ENCODE measurements around the gene ITGB2.
"Not testable (repeated sequence)": the region's sequence is repeated elsewhere in the genome, so short reads cannot be mapped to it uniquely, and the experiment has no call there.

The ITGB2 gene

DNA sequence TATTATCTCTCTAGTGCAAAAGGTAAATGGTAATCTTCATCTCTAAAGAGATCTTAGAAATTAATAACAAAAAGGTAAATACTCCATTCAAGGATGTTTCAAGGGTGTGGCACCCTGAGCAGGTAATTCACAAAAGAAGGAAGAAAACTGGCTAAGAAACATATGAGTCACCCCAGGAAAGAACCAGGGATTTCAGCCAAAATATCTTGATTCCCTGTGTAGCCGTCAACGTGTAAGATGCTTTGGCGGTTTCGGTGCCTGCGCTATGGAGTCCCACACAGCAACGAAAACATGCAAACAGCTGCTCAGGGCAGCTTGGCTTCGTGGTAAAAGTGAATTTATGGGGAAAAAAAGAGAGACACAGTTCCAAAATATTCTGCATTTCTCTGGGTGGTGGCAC lies 3.7 kb downstream of the ITGB2 start:
- TF ChIP-seq, protein P1, sequence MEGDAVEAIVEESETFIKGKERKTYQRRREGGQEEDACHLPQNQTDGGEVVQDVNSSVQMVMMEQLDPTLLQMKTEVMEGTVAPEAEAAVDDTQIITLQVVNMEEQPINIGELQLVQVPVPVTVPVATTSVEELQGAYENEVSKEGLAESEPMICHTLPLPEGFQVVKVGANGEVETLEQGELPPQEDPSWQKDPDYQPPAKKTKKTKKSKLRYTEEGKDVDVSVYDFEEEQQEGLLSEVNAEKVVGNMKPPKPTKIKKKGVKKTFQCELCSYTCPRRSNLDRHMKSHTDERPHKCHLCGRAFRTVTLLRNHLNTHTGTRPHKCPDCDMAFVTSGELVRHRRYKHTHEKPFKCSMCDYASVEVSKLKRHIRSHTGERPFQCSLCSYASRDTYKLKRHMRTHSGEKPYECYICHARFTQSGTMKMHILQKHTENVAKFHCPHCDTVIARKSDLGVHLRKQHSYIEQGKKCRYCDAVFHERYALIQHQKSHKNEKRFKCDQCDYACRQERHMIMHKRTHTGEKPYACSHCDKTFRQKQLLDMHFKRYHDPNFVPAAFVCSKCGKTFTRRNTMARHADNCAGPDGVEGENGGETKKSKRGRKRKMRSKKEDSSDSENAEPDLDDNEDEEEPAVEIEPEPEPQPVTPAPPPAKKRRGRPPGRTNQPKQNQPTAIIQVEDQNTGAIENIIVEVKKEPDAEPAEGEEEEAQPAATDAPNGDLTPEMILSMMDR (conservative IDR thresholded peaks at IDR 0.05; ENCODE audit: low read length), result no peak
- H3K4me3 ChIP-seq (ENCODE audit: low read length), result no peak overlapping the region
- no peak for DNase-seq (ENCODE audit: low read depth)

GRCh38 chr21:44914176-44914874 lies 6.4 kb downstream of the ITGB2 start:
- H3K4me3 ChIP-seq (ENCODE audit: low read length), result no peak overlapping the region
- DNase-seq (ENCODE audit: low read depth), result no peak
- TF ChIP-seq, protein P1 (conservative IDR thresholded peaks at IDR 0.05; ENCODE audit: low read length), result no peak

DNA sequence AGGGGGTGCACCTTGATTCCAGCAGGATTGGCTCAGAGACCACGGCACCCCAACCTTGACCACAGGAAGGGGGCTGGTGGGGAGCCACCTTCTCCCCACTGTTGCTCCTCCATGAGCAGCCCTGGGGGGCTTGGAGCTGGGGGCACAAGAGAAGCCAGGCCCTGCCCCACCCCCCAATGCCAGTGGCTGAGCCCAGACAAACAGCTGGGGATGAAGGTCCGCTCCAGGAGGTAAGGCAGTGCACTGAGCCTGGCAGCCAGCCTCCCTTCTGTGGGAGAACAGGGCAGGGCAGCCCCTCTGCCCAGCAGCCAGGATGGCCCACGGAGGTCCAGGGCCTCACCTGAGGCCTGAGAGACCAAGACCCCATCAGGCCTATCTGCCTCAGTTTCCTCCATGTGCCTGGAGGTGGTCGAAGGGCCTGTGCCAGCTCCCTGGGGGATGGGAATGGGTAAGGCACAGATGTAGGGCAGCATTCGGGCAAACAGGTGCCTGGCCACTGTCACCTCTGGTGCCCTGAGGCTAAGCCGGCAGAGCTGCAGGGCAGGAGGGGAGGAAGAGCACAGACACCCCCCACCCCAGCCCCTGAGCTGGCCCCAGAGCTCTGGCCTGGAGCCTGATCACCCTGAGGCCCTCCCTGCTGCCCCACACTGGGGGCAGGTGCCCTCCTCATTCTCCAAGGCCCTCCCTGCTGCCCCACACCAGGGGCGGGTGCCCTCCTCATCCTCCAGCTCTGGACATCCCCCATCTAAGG lies 7.1 kb downstream of the ITGB2 start:
- TF ChIP-seq, protein P1 (conservative IDR thresholded peaks at IDR 0.05; ENCODE audit: low read length), result no peak
- no peak for DNase-seq (ENCODE audit: low read depth)
- H3K4me3 ChIP-seq (ENCODE audit: low read length), result no peak overlapping the region

GRCh38 chr21:44912506-44913412 lies 7.9 kb downstream of the ITGB2 start:
- DNase-seq (ENCODE audit: low read depth); H3K4me3 ChIP-seq (ENCODE audit: low read length): not testable (repeated sequence)

DNA sequence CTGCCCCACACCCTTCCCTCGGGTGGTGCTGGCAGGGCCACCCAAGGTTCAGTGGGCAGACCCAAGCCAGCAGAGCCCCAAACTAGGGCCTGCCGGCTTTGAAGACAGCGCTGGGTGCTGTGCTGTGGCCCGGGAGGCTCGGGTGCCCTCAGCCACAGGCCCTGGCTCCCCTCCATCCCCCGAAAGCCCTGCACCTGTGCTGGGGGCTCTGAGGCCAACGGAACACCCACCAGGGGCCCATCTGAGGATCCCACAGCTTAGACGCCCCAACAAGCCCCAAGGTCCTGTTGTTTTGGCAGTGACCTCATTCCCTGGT lies 8.6 kb downstream of the ITGB2 start:
- TF ChIP-seq, protein P1 (conservative IDR thresholded peaks at IDR 0.05; ENCODE audit: low read length), result no peak
- no peak overlapping the region for H3K4me3 ChIP-seq (ENCODE audit: low read length)
- DNase-seq (ENCODE audit: low read depth), result no peak

GRCh38 chr21:44911384-44912157 lies 9.1 kb downstream of the ITGB2 start:
- H3K4me3 ChIP-seq (ENCODE audit: low read length), result no peak overlapping the region
- DNase-seq (ENCODE audit: low read depth), result no peak
- TF ChIP-seq, protein P1 (conservative IDR thresholded peaks at IDR 0.05; ENCODE audit: low read length), result 0 out of 2 replicates have a peak, but pooled peaks have one; percentile 3

DNA sequence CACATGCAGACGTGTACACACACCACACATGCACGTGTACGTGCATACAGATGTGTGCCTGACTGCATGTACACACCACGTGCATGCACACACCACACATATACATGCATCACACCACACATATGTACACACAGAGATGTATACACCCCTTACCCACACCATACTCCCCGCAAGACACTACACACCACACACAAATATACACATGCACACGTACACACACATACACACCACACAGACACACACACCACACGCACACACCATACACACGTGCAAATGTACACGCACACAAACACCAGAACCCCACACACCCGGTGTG lies 9.7 kb downstream of the ITGB2 start:
- TF ChIP-seq, protein P1 (conservative IDR thresholded peaks at IDR 0.05; ENCODE audit: low read length), result no peak
- no peak for DNase-seq (ENCODE audit: low read depth)
- H3K4me3 ChIP-seq (ENCODE audit: low read length), result no peak overlapping the region

All from AG10803 (cell line).